Esophagus squamous epithelium (tissue), 4 donors: Measurements from ENCODE around the gene PABPC1L.

Source experiments
- CTCF ChIP-seq, 6 experiments: fragments of 450-650 bp in 4 of 6; fragments of 200-600 bp in 2 of 6; sonication (generic) in 2 of 6; IDR thresholded peaks; one replicate each; pipeline ENCODE4 v1.5.1; 2016 to 2019; ENCODE audit warnings: antibody characterized with exemption in 6 of 6, mild to moderate bottlenecking in 4 of 6, moderate library complexity in 4 of 6
- POLR2A ChIP-seq, 4 donors: fragments of 450-650 bp; IDR thresholded peaks; one replicate each; pipeline ENCODE4 v1.6.1; 2017; ENCODE audit warnings: antibody characterized with exemption in 4 of 4, mild to moderate bottlenecking in 4 of 4, moderate library complexity in 3 of 4

DNA sequence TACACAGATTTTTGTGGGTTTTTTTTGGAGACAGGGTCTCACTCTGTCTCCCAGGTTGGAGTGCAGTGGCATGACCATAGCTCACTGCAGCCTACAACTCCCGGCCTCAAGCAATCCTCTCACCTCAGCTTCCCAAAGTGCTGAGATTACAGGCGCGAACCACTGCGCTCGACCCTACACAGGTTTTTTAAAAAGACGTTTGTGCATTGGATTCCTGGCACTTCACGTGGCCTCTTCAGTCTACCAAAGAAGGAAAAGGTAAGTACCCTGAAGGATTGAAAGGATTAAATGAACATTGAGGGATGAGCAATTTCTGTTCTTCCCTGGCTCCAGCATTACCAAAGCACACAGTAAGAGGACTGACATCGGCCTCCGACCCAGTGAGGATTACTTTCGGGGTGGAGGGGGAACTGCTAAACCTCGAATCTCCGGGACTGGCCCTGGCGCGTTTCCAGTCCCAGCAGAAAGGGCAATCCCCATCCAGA is 24.9 kb upstream of the PABPC1L start:
- no peak for TF ChIP-seq POLR2A (IDR thresholded peaks at IDR 0.05)
- no peak for TF ChIP-seq CTCF (IDR thresholded peaks at IDR 0.05)
